Mesothelial cell of epicardium (in vitro differentiated cells): Measurements from ENCODE around the gene THBS3. TPM values are rescaled to one million over a fixed set of nuclear protein-coding genes. Genes with fewer than 3 reads are reported as not detected.

Experiments
- DNase-seq, 2 experiments: peaks; one replicate each; pipeline ENCODE4 v3.0.0; 2021; ENCODE audit warnings: low spot score in 2 of 2; ENCODE audit not compliant: unreplicated experiment in 2 of 2
- H3K27ac Mint-ChIP-seq: 2 replicates; pipeline ENCODE4 v1.8.0; 2021; ENCODE audit warnings: mixed read lengths
- H3K27me3 Mint-ChIP-seq: 2 replicates; pipeline ENCODE4 v1.8.0; 2021; ENCODE audit warnings: low read depth, mixed read lengths
- H3K36me3 Mint-ChIP-seq: 2 replicates; pipeline ENCODE4 v1.8.0; 2021; ENCODE audit warnings: mixed read lengths
- H3K4me1 Mint-ChIP-seq: 2 replicates; pipeline ENCODE4 v1.8.0; 2021; ENCODE audit warnings: mixed read lengths
- H3K4me3 Mint-ChIP-seq: 2 replicates; pipeline ENCODE4 v1.8.0; 2021; ENCODE audit warnings: mild to moderate bottlenecking, moderate library complexity, mixed read lengths
- H3K9me3 Mint-ChIP-seq: 2 replicates; pipeline ENCODE4 v1.8.0; 2021; ENCODE audit warnings: mixed read lengths
- CTCF ChIP-seq: fragments of 200-600 bp; sonication (generic); IDR thresholded peaks from one replicate; pipeline ENCODE4 v1.5.0; 2021; ENCODE audit warnings: antibody characterized with exemption; ENCODE audit not compliant: unreplicated experiment
- total RNA-seq: library from RNA; stranded (reverse); gene quantifications from 3 replicates; pipeline ENCODE4 v1.2.1, GENCODE V29; 2021

THBS3 gene
- 53.1 to 57.9 TPM (median 54.0 TPM) in 3 replicates for total RNA-seq

- TF ChIP-seq CTCF: no peak
- Mint-ChIP-seq H3K4me1 (peaks cover 24% of the 10 kb centered on the region), H3K27ac (peak within 1 kb of the TSS; percentile 98), H3K36me3 (peaks cover 2% of the 10 kb centered on the region), H3K9me3 (no peaks in the 10 kb centered on the region), H3K4me3 (peak within 1 kb of the TSS; percentile 82), H3K27me3 (no peaks in the 10 kb centered on the region)
- DNase-seq: no peak
Observed at GRCh38 chr1:155207806-155208540, at the start of gene THBS3. Gene THBS3 (minus strand): TSS chr1:155207897. CDS start chr1:155207876, 21 bp downstream.

GRCh38 chr1:155256058-155256852 lies 48.6 kb upstream of the THBS3 start:
- no peak for TF ChIP-seq CTCF
- Mint-ChIP-seq H3K36me3 (peaks cover 20% of the 10 kb centered on the region), H3K9me3 (no peaks in the 10 kb centered on the region), H3K4me3 (peak overlapping the region; percentile 75), H3K4me1 (peaks cover 31% of the 10 kb centered on the region), H3K27me3 (no peaks in the 10 kb centered on the region), H3K27ac (peak overlapping the region; percentile 93)
- DNase-seq: no peak

- H3K36me3 Mint-ChIP-seq: peaks cover 18% of the 10 kb centered on the region
- peak; percentile 81 to 93 for DNase-seq
Observed at GRCh38 chr1:155255243-155256007, 47.7 kb upstream of the THBS3 start, which contains the start of gene ENTREP3. Gene ENTREP3 (minus strand): TSS chr1:155255483. CDS start chr1:155254877, 606 bp downstream.

GRCh38 chr1:155254714-155255242 lies 47.1 kb upstream of the THBS3 start:
- TF ChIP-seq CTCF: no peak
- Mint-ChIP-seq H3K4me3 (peak overlapping the region; percentile 75), H3K27ac (peak overlapping the region; percentile 76), H3K9me3 (no peaks in the 10 kb centered on the region), H3K36me3 (peaks cover 14% of the 10 kb centered on the region), H3K4me1 (peaks cover 30% of the 10 kb centered on the region), H3K27me3 (no peaks in the 10 kb centered on the region)
- no peak for DNase-seq

More at GRCh38 chr1:155255243-155256007, 47.7 kb upstream of the THBS3 start, which contains the start of gene ENTREP3:
- no peaks in the 10 kb centered on the region for H3K9me3 Mint-ChIP-seq
- peak; percentile 16 for TF ChIP-seq CTCF
- peak within 1 kb of the TSS; percentile 93 for H3K27ac Mint-ChIP-seq
- peak within 1 kb of the TSS; percentile 75 for H3K4me3 Mint-ChIP-seq
- no peaks in the 10 kb centered on the region for H3K27me3 Mint-ChIP-seq
- H3K4me1 Mint-ChIP-seq: peaks cover 30% of the 10 kb centered on the region

GRCh38 chr1:155254228-155254713 lies 46.6 kb upstream of the THBS3 start:
- H3K27me3 Mint-ChIP-seq: no peaks in the 10 kb centered on the region
- no peaks in the 10 kb centered on the region for H3K9me3 Mint-ChIP-seq

More at GRCh38 chr1:155254228-155254713, 46.6 kb upstream of the THBS3 start:
- TF ChIP-seq CTCF: no peak
- no peak for DNase-seq
- Mint-ChIP-seq H3K27ac (peak overlapping the region; percentile 76), H3K4me3 (peak overlapping the region; percentile 75), H3K36me3 (peaks cover 14% of the 10 kb centered on the region), H3K4me1 (peaks cover 30% of the 10 kb centered on the region)
